Measurements from ENCODE around the gene RIMKLA. TPM values are rescaled to one million over a fixed set of nuclear protein-coding genes. Genes with fewer than 3 reads are reported as not detected.
A peak's percentile ranks its signal among the peaks of the same experiment; 100 is the strongest.

The RIMKLA gene
- total RNA-seq, 1 donor from 2014 or later: 4.1 TPM

DNA sequence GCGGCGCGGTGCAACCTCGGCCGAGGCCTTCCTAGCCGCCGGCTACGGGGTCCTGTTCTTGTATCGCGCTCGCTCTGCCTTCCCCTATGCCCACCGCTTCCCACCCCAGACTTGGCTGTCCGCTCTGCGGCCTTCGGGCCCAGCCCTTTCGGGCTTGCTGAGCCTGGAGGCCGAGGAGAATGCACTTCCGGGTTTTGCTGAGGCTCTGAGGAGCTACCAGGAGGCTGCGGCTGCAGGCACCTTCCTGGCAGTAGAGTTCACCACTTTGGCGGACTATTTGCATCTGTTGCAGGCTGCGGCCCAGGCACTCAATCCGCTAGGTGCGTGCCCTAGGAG, 76.1 kb downstream of the RIMKLA start:
- H3K27ac Mint-ChIP-seq (ENCODE audit: unreplicated experiment): peak overlapping the region; percentile 72
- no peaks in the 10 kb centered on the region for H3K27me3 Mint-ChIP-seq (ENCODE audit: unreplicated experiment)
- no peak for DNase-seq
- H3K9me3 Mint-ChIP-seq (ENCODE audit: unreplicated experiment): peaks cover 4% of the 10 kb centered on the region
- H3K4me1 Mint-ChIP-seq (ENCODE audit: low read depth, unreplicated experiment): peaks cover 4% of the 10 kb centered on the region
- no peak for TF ChIP-seq CTCF (IDR thresholded peaks at IDR 0.05; ENCODE audit: partially characterized antibody, unreplicated experiment)
- H3K36me3 Mint-ChIP-seq (ENCODE audit: unreplicated experiment): no peaks in the 10 kb centered on the region
- peak overlapping the region; percentile 99 for H3K4me3 Mint-ChIP-seq (ENCODE audit: unreplicated experiment)

- no peak overlapping the region for H3K4me3 Mint-ChIP-seq (ENCODE audit: unreplicated experiment)
- DNase-seq: no peak
- no peak overlapping the region for H3K27ac Mint-ChIP-seq (ENCODE audit: unreplicated experiment)
- no peak for TF ChIP-seq CTCF (IDR thresholded peaks at IDR 0.05; ENCODE audit: partially characterized antibody, unreplicated experiment)
- no peaks in the 10 kb centered on the region for H3K27me3 Mint-ChIP-seq (ENCODE audit: unreplicated experiment)
- peaks cover 4% of the 10 kb centered on the region for H3K4me1 Mint-ChIP-seq (ENCODE audit: low read depth, unreplicated experiment)
- H3K36me3 Mint-ChIP-seq (ENCODE audit: unreplicated experiment): no peaks in the 10 kb centered on the region
- peaks cover 4% of the 10 kb centered on the region for H3K9me3 Mint-ChIP-seq (ENCODE audit: unreplicated experiment)
Observed at GRCh38 chr1:42461196-42461595, 80.6 kb downstream of the RIMKLA start.

- Mint-ChIP-seq H3K27ac (ENCODE audit: unreplicated experiment) (peak within 1 kb of the TSS; percentile 46), H3K4me1 (ENCODE audit: low read depth, unreplicated experiment) (no peaks in the 10 kb centered on the region), H3K27me3 (ENCODE audit: unreplicated experiment) (no peaks in the 10 kb centered on the region), H3K36me3 (ENCODE audit: unreplicated experiment) (no peaks in the 10 kb centered on the region), H3K4me3 (ENCODE audit: unreplicated experiment) (peak within 1 kb of the TSS; percentile 79), H3K9me3 (ENCODE audit: unreplicated experiment) (no peaks in the 10 kb centered on the region)
- DNase-seq: peak; percentile 93
- TF ChIP-seq CTCF (IDR thresholded peaks at IDR 0.05; ENCODE audit: partially characterized antibody, unreplicated experiment): no peak
Observed at GRCh38 chr1:42462828-42463763, 82.5 kb downstream of the RIMKLA start, which contains the start of gene CCDC30. CCDC30 (plus strand) TSS chr1:42463286; CDS start chr1:42480552, 17,266 bp downstream.

- no peaks in the 10 kb centered on the region for H3K36me3 Mint-ChIP-seq (ENCODE audit: unreplicated experiment)
- no peak for TF ChIP-seq CTCF (IDR thresholded peaks at IDR 0.05; ENCODE audit: partially characterized antibody, unreplicated experiment)
- H3K27me3 Mint-ChIP-seq (ENCODE audit: unreplicated experiment): no peaks in the 10 kb centered on the region
- H3K27ac Mint-ChIP-seq (ENCODE audit: unreplicated experiment): no peak overlapping the region
- no peak for DNase-seq
- H3K4me1 Mint-ChIP-seq (ENCODE audit: low read depth, unreplicated experiment): no peaks in the 10 kb centered on the region
- H3K4me3 Mint-ChIP-seq (ENCODE audit: unreplicated experiment): peak overlapping the region; percentile 79
- H3K9me3 Mint-ChIP-seq (ENCODE audit: unreplicated experiment): no peaks in the 10 kb centered on the region
Observed at GRCh38 chr1:42463921-42464320, 83.3 kb downstream of the RIMKLA start.

GRCh38 chr1:42466030-42466429, 85.4 kb downstream of the RIMKLA start:
- no peaks in the 10 kb centered on the region for H3K27me3 Mint-ChIP-seq (ENCODE audit: unreplicated experiment)
- no peaks in the 10 kb centered on the region for H3K4me1 Mint-ChIP-seq (ENCODE audit: low read depth, unreplicated experiment)
- DNase-seq: no peak
- H3K27ac Mint-ChIP-seq (ENCODE audit: unreplicated experiment): no peak overlapping the region
- TF ChIP-seq CTCF (IDR thresholded peaks at IDR 0.05; ENCODE audit: partially characterized antibody, unreplicated experiment): no peak
- H3K4me3 Mint-ChIP-seq (ENCODE audit: unreplicated experiment): no peak overlapping the region
- H3K9me3 Mint-ChIP-seq (ENCODE audit: unreplicated experiment): no peaks in the 10 kb centered on the region
- no peaks in the 10 kb centered on the region for H3K36me3 Mint-ChIP-seq (ENCODE audit: unreplicated experiment)

Data from glutamatergic neuron (in vitro differentiated cells).